Stimulated activated CD8-positive, alpha-beta memory T cell treated with anti-CD3 and anti-CD28 coated beads, Interleukin-4, amount 100 ng/mL, for 48 hours (primary cell): ENCODE results near the gene GCSAML.
"Not testable (repeated sequence)": the region's sequence is repeated elsewhere in the genome, so short reads cannot be mapped to it uniquely, and the experiment has no call there.

Source experiments
- DNase-seq: peaks from one replicate; pipeline ENCODE4 v3.0.0-alpha.2; 2020

GCSAML gene

GRCh38 chr1:247548769-247549182 is at the start of gene GCSAML:
Gene GCSAML, plus strand, starts transcription at chr1:247549134. Its CDS starts 58 bp downstream, at chr1:247549192.
- no peak for DNase-seq

- no peak for DNase-seq
These were observed 48.1 kb upstream of the GCSAML start for GRCh38 chr1:247500865-247501264.

GRCh38 chr1:247506831-247507230 is 42.1 kb upstream of the GCSAML start:
- no peak for DNase-seq

GRCh38 chr1:247517795-247518612 is 30.9 kb upstream of the GCSAML start:
- DNase-seq, result peak; percentile 30

- DNase-seq, result no peak
These were observed 30.4 kb upstream of the GCSAML start for GRCh38 chr1:247518613-247518891.

GRCh38 chr1:247521886-247522285 is 27.0 kb upstream of the GCSAML start:
- not testable (repeated sequence) for DNase-seq

GRCh38 chr1:247528812-247529474 is 20.0 kb upstream of the GCSAML start:
- DNase-seq, result no peak

GRCh38 chr1:247529771-247530355 is 19.1 kb upstream of the GCSAML start:
- no peak for DNase-seq

GRCh38 chr1:247530785-247531184 is 18.1 kb upstream of the GCSAML start:
- DNase-seq, result no peak

- no peak for DNase-seq
These were observed 17.0 kb upstream of the GCSAML start for GRCh38 chr1:247531937-247532336.

GRCh38 chr1:247535402-247535801 is 13.5 kb upstream of the GCSAML start:
- no peak for DNase-seq

- no peak for DNase-seq
These were observed 12.6 kb upstream of the GCSAML start, which contains the start of gene OR2C3 for GRCh38 chr1:247536340-247536739. Gene OR2C3, minus strand, starts transcription at chr1:247536440. Its CDS starts 3,929 bp downstream, at chr1:247532511.

- DNase-seq, result no peak
These were observed 10.4 kb upstream of the GCSAML start for GRCh38 chr1:247538561-247538960.

GRCh38 chr1:247539215-247539614 is 9.7 kb upstream of the GCSAML start:
- no peak for DNase-seq

- no peak for DNase-seq
These were observed 8.4 kb upstream of the GCSAML start for GRCh38 chr1:247540581-247540980.

GRCh38 chr1:247542811-247543210 is 6.1 kb upstream of the GCSAML start:
- no peak for DNase-seq

GRCh38 chr1:247548092-247548491 is 842 bp upstream of the GCSAML start:
- DNase-seq, result no peak

GRCh38 chr1:247551721-247552120 is 2.8 kb downstream of the GCSAML start:
- no peak for DNase-seq

- DNase-seq, result no peak
These were observed 3.3 kb downstream of the GCSAML start for GRCh38 chr1:247552231-247552630.

GRCh38 chr1:247557926-247558674 is 9.2 kb downstream of the GCSAML start:
- no peak for DNase-seq

GRCh38 chr1:247561711-247562110 is 12.8 kb downstream of the GCSAML start:
- no peak for DNase-seq

- no peak for DNase-seq
These were observed 13.3 kb downstream of the GCSAML start for GRCh38 chr1:247562198-247562597.

- no peak for DNase-seq
These were observed 25.3 kb downstream of the GCSAML start for GRCh38 chr1:247574236-247574635.
